ENCODE measurements around the gene AHDC1.
A peak's percentile ranks its signal among the peaks of the same experiment; 100 is the strongest.
"Not testable (repeated sequence)": the region's sequence is repeated elsewhere in the genome, so short reads cannot be mapped to it uniquely, and the experiment has no call there.

Gene AHDC1, protein sequence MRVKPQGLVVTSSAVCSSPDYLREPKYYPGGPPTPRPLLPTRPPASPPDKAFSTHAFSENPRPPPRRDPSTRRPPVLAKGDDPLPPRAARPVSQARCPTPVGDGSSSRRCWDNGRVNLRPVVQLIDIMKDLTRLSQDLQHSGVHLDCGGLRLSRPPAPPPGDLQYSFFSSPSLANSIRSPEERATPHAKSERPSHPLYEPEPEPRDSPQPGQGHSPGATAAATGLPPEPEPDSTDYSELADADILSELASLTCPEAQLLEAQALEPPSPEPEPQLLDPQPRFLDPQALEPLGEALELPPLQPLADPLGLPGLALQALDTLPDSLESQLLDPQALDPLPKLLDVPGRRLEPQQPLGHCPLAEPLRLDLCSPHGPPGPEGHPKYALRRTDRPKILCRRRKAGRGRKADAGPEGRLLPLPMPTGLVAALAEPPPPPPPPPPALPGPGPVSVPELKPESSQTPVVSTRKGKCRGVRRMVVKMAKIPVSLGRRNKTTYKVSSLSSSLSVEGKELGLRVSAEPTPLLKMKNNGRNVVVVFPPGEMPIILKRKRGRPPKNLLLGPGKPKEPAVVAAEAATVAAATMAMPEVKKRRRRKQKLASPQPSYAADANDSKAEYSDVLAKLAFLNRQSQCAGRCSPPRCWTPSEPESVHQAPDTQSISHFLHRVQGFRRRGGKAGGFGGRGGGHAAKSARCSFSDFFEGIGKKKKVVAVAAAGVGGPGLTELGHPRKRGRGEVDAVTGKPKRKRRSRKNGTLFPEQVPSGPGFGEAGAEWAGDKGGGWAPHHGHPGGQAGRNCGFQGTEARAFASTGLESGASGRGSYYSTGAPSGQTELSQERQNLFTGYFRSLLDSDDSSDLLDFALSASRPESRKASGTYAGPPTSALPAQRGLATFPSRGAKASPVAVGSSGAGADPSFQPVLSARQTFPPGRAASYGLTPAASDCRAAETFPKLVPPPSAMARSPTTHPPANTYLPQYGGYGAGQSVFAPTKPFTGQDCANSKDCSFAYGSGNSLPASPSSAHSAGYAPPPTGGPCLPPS (N-terminal part only)

DNA sequence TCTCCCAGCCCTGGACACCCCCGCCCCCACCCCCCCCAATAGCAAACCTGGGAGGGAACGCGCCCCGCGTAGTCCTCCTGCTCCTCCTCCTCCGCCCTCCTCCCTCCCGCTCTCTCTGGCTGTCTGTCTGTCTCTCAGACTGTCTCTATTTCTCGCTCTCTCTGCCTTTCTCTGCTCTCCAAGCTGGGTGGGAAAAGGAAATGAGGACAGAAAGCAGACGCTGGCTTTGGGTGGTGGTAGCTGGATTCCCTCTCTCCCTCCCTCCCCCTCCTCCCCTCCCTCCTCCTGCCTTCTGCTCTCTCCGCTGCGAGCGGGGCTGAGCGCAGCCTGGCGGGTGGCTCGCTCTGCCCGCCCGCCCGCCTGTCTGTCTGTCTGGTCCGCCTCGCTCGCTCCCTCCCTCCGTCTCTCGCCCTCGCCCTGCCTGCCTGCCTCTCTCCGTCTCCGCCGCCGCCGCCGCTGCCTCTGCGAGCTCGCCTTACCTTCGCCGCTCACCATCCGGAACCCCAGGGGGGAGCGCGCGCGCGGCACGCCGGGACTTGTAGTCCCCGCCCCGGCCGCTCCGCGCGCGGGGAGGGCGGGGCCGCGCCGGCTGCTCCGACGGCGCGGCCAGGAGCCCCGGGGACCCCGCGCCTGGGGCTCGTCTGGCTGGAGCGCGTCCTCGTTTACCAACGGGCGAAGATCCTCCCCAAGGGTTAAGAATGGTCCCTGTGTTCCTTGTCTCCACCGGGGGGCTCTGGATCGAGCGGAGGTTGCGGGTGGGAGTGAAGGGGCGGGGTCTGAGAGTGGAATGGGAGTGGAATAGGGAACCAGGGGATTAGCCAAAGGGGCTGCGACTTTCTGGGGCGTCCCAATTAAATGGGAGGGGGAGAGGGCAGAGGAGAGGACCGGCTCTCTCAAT, at the start of gene AHDC1:
Gene AHDC1 (minus strand): TSS at position 464 of the 898 bp plus-strand sequence. CDS start 52,029 bp downstream, outside the sequence.
- DNase-seq: peak; percentile 62

- no peak for DNase-seq
Measured at GRCh38 chr1:27652111-27652864, 48.3 kb upstream of the AHDC1 start.

GRCh38 chr1:27650539-27651175, 46.7 kb upstream of the AHDC1 start:
- no peak for DNase-seq

DNA sequence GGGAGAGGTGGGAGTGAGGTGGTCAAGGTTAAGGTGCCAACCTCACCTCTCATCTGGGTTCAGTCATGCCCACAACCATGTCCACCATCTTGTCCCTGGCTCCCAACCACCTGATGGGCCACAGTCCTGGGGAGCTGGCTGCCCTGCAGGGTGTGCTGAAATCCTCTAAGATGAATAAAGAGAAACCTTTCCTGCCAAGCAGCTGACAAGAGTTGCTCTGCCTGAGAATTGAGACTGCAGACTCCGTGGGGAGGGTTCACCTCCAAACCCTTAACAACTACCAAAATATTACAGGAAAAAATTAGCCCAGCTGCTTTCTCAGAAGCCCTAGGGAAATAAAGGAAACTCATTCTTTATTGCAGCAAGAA, 46.2 kb upstream of the AHDC1 start:
- DNase-seq: no peak

DNA sequence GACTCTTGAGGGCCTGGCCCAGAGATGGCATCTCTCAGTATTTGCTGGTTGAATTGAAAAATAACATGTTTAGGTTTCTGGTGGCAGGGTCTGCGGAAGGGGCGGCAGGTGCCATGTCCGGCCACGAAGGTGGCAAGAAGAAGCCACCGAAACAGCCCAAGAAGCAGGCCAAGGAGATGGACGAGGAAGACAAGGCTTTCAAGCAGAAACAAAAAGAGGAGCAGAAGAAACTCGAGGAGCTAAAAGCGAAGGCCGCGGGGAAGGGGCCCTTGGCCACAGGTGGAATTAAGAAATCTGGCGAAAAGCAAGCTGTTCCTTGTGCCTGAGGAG, 45.3 kb upstream of the AHDC1 start:
- DNase-seq: no peak

DNA sequence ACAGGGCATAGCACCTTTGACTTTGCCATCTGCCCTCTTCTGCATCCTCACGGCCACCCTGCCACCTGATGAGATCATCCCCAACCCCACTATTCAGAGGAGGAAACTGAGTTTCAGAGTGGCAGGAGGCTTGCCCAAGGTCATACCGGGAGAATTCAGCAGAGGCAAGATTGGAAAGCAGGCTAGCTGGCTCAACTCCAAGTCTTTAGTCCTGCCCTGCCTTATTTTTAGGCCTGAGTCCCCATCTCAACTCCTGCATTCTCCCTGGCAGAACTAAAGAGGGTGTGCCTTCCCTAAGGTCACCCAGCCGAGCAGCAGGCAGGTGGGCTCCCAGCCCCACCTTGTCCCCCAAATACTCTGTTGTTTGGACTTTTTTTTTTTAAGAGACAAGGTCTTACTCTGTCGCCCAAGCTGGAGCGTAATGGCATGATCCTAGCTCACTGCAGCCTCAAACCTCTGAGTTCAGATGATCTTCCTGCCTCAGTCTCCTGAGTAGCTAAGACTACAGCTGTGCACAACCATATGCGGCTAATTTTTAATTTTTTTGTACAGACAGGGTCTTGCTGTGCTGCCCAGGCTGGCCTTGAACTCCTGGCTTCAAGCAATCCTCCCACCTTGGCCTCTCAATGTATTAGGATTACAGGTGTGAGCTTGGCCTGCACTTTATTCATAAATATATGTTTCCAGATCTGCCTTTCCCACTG, 44.8 kb upstream of the AHDC1 start:
- DNase-seq: no peak

- no peak for DNase-seq
Measured at GRCh38 chr1:27647328-27647727, 43.4 kb upstream of the AHDC1 start.

DNA sequence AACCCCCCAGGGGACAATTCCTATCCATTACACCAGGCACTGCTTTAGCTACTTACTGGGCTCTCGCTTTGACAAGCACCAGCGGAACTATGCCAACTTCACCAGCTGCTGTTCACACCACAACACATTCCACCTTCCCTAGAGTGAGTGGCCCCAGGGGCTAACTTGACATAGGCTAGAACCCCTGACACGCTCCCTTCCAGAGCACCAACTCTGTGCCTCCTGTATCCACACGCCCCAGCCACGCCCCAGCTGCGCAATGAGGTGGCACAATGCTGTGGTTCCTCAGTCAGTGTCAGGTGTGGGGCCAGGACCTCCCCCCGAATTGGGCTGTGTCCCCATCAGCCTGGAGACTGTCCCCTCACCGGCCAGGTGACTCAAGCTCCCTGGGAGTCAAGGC, 42.7 kb upstream of the AHDC1 start:
- DNase-seq: no peak

- no peak for DNase-seq
Measured at GRCh38 chr1:27645071-27645415, 41.1 kb upstream of the AHDC1 start.

DNA sequence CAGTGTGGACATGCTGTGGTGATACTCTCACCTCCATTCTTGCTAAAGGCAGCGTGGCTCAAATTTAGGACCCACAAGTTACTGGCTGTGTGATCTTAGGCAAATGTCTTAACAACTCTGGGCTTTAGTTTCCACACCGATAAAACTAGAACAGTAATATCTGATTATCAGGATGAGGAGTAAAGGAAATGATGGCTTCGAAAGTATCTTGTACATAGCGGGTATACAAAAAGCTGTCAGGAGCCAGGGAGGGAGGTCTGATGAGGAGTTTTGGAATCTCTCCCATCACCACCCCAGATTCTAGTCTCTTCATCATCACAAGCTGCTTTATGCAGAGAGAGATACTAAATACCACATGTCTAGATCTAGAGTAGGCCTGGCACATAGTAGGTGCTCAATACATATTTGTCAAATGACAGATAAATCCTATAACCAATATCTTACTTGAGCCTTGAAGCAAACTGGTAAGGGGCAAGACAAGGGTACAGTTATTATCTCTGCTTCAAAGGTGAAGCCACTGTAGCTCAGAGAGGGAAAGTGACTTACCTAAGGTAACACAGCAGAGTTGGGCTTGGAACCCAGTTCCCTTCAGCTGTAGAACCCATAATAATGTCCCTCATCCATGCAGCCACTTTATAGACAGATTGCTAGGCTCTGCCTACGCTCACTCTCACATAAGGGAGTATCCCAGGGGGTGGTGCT, 40.6 kb upstream of the AHDC1 start:
- DNase-seq: no peak

DNA sequence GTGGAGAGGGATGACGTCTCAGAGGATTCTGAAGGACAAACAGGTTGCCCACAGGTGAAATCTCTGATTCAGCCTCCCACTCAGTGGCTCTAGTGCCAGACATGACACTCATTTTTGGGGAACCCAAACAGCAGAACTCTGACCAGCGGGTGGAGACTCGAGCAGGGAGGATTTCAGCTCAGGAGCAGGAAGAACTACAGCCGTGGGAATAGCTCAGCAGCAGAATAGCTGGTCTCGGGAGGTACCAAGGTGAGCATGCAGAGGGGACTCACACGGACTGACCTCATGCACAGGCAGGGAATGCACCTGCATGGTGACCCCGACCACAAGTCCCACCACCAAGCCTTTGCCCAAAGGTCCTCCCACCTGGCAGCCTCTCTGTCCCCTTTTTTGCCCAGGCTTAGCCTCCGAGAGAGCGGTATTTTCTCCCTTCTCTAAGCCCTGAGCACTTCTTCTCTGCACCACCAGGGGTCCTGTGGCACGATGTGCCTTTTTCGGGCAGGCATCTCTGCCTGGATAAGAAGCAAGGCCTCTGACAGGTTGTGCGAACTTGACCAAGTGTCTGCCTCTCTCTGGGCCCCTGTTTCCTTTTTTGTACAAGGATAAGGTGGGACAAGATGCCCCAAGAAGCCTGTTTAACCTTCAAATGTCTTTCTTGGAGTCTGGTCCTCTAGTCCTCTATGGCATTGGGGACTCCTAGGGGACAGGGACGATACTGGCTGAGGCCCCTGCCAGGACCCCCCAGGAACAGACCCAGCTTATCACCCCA, 39.8 kb upstream of the AHDC1 start:
- DNase-seq: no peak

DNA sequence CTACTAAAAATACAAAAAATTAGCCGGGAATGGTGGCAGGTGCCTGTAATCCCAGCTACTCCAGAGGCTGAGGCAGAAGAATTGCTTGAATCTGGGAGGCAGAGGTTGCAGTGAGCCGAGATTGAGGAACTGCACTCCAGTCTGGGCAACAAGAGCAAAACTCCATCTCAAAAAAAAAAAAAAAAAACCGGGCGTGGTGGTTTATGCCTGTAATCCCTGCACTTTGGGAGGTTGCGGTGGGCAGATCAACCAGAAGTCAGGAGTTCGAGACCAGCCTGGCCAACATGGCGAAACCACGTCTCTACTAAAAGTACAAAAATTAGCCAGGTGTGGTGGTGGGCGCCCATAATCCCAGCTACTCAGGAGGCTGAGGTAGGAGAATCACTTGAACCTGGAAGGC, 36.6 kb upstream of the AHDC1 start:
- DNase-seq: not testable (repeated sequence)

DNA sequence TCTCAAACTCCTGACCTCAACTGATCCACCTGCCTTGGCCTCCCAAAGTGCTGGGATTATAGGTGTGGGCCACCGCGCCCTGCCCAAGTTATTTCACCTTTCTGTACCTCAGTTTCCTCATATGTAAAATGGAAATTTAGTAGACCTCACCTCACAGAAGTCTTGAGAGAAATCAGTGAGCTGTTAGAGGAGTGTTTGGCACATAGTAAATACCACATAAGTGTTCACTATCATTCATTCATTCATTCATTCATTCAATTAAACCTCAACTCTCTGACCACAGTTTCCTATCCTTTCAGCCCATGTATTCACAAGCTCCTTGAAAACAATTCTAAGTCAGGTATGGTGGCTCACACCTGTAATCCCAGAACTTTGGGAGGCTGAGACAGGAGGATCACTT, 34.9 kb upstream of the AHDC1 start:
- DNase-seq: no peak

- no peak for DNase-seq
Measured at GRCh38 chr1:27638047-27638734, 34.2 kb upstream of the AHDC1 start.

GRCh38 chr1:27635396-27636142, 31.6 kb upstream of the AHDC1 start:
- DNase-seq: no peak

- no peak for DNase-seq
Measured at GRCh38 chr1:27634985-27635367, 31.0 kb upstream of the AHDC1 start, which contains the start of gene FGR. FGR (minus strand) TSS chr1:27635185; CDS start chr1:27623916, 11,269 bp downstream.

GRCh38 chr1:27634177-27634984, 30.4 kb upstream of the AHDC1 start:
- DNase-seq: no peak

Measured in NCI-H1048 (cell line).